Stimulated activated CD4-positive, alpha-beta T cell treated with anti-CD3 and anti-CD28 coated beads, Interleukin-4, amount 100 ng/mL, for 24 hours (primary cell): ENCODE results near the gene TMEM141.
"Not testable (repeated sequence)": the region's sequence is repeated elsewhere in the genome, so short reads cannot be mapped to it uniquely, and the experiment has no call there.

Source experiments
- DNase-seq: peaks from one replicate; pipeline ENCODE4 v3.0.0-alpha.2; 2020

Gene TMEM141

GRCh38 chr9:136755302-136756133, 35.6 kb upstream of the TMEM141 start:
- DNase-seq = not testable (repeated sequence)

GRCh38 chr9:136756134-136756438, 35.1 kb upstream of the TMEM141 start:
- no peak for DNase-seq

GRCh38 chr9:136756836-136757235, 34.3 kb upstream of the TMEM141 start:
- no peak for DNase-seq

- DNase-seq = no peak
These were observed 33.8 kb upstream of the TMEM141 start for GRCh38 chr9:136757328-136757727.

GRCh38 chr9:136757751-136758140, 33.4 kb upstream of the TMEM141 start:
- DNase-seq = no peak

- no peak for DNase-seq
These were observed 32.1 kb upstream of the TMEM141 start for GRCh38 chr9:136759001-136759400.

GRCh38 chr9:136759436-136760325, 31.5 kb upstream of the TMEM141 start:
- no peak for DNase-seq

- DNase-seq = no peak
These were observed 30.7 kb upstream of the TMEM141 start for GRCh38 chr9:136760424-136760823.

GRCh38 chr9:136760834-136761544, 30.2 kb upstream of the TMEM141 start:
- DNase-seq = not testable (repeated sequence)

- DNase-seq = no peak
These were observed 29.6 kb upstream of the TMEM141 start for GRCh38 chr9:136761545-136761981.

- no peak for DNase-seq
These were observed 28.9 kb upstream of the TMEM141 start for GRCh38 chr9:136762221-136762691.

GRCh38 chr9:136762915-136763648, 28.1 kb upstream of the TMEM141 start:
- peak; percentile 45 for DNase-seq

GRCh38 chr9:136763649-136764035, 27.5 kb upstream of the TMEM141 start:
- no peak for DNase-seq

- no peak for DNase-seq
These were observed 26.7 kb upstream of the TMEM141 start, which contains the start of gene LCN15 for GRCh38 chr9:136764301-136764891. TSS of gene LCN15 (minus strand) at chr9:136764518. CDS start at chr9:136764488, 30 bp downstream.

GRCh38 chr9:136765041-136765440, 26.1 kb upstream of the TMEM141 start:
- DNase-seq = no peak

GRCh38 chr9:136765745-136766409, 25.3 kb upstream of the TMEM141 start:
- not testable (repeated sequence) for DNase-seq

- DNase-seq = peak; percentile 58
These were observed 24.6 kb upstream of the TMEM141 start for GRCh38 chr9:136766410-136767120.

GRCh38 chr9:136769710-136770191, 21.4 kb upstream of the TMEM141 start:
- DNase-seq = peak; percentile 57

GRCh38 chr9:136771907-136772415, 19.2 kb upstream of the TMEM141 start:
- DNase-seq = no peak

GRCh38 chr9:136773386-136774044, 17.6 kb upstream of the TMEM141 start:
- DNase-seq = no peak
